Left ventricle myocardium inferior (tissue), 1 donor: ENCODE data around the gene DACH1. TPM values are rescaled to one million over a fixed set of nuclear protein-coding genes. Genes with fewer than 3 reads are reported as not detected.
"Not testable (repeated sequence)": the region's sequence is repeated elsewhere in the genome, so short reads cannot be mapped to it uniquely, and the experiment has no call there.

ENCODE experiments used
- DNase-seq: peaks from one replicate; pipeline ENCODE4 v3.0.0-alpha.2; 2020
- H3K27ac ChIP-seq: fragments of 200-600 bp; replicated peaks from 2 replicates; pipeline ENCODE4 v1.8.0; 2021
- H3K27me3 ChIP-seq: fragments of 200-600 bp; 2 replicates; pipeline ENCODE4 v1.8.0; 2021; ENCODE audit warnings: low read depth
- H3K36me3 ChIP-seq: fragments of 200-600 bp; 2 replicates; pipeline ENCODE4 v1.8.0; 2021
- H3K4me1 ChIP-seq: fragments of 200-600 bp; 2 replicates; pipeline ENCODE4 v1.8.0; 2021
- H3K4me3 ChIP-seq: fragments of 200-600 bp; 2 replicates; pipeline ENCODE4 v1.8.0; 2021; ENCODE audit warnings: mild to moderate bottlenecking, moderate library complexity
- H3K9me3 ChIP-seq: fragments of 200-600 bp; replicated peaks from 2 replicates; pipeline ENCODE4 v1.8.0; 2021
- intact Hi-C: fragments of 100-400 bp; cut with micrococcal nuclease; formaldehyde crosslinking; loops from one replicate; pipeline ENCODE4 v1.11.0; 2022
- long read RNA-seq: library from polyadenylated mRNA; unstranded; transcript quantifications from one replicate; pipeline ENCODE4 v2.0.0, GENCODE V29; 2021
- total RNA-seq: library from RNA; stranded (reverse); fragmentation: NEBNext Ultra II Directional; extraction: Animal tissue kit (Norgen Biotek cat#: 25700); gene quantifications from one replicate; pipeline ENCODE4 v1.2.1, GENCODE V29; 2021
- TF ChIP-seq, protein P1 (sequence below): fragments of 200-600 bp; IDR thresholded peaks from 2 replicates; pipeline ENCODE4 v1.8.0; 2021; ENCODE audit warnings: antibody characterized with exemption, mild to moderate bottlenecking, borderline replicate concordance
- donor health status: DM: no; HTN: yes; CAD: no; lungs with severe emphysema.

DACH1 gene
- total RNA-seq, result 3.4 TPM
- long read RNA-seq, full-length matches to known transcripts, result 5 of 9 reads
- long read RNA-seq, partial matches to known transcripts, result 3 of 9 reads
- long read RNA-seq, other reads (novel, unspliced or antisense), result 1 of 9 reads

DNA sequence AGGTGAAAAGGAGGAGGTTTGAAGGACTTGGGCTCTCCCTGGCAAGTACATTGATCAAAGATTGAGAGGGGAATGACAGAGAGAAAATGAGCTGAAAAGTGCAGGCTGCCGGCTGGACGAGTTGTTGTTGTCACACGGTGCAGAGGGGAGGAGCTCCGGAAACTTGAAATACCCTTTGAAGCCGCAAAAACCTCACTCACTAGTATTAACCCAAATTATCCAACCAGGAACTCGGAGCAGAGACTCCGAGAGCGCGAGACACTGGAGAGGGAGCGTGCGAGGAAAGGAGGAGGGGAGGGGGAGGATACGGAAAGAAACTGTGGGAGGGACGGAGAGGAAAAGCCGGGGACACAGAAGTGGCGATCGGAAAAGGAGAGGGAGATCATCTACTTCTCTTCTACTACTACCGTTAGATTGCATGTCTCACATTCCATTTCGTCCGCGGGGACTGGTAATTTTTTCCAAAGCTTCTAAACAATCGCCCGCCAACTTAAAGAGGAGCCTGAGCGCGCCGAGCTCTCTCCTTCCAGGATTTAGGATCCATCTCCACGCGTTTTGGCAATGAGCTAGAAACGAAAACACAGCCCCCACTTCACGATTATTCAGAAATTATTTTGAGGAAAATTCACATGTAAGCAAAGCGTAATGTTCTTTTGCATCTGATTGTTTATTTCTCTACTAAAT is at the start of gene DACH1:
DACH1 (minus strand) TSS at position 74 of the 684 bp plus-strand sequence.
- peak; percentile 45 for DNase-seq
- Histone ChIP-seq H3K27ac (peak within 1 kb of the TSS; percentile 85), H3K9me3 (no peaks in the 10 kb centered on the region), H3K27me3 (peaks cover 46% of the 10 kb centered on the region), H3K4me1 (peaks cover 35% of the 10 kb centered on the region), H3K36me3 (no peaks in the 10 kb centered on the region), H3K4me3 (peak within 1 kb of the TSS; percentile 78)
- TF ChIP-seq, protein P1, sequence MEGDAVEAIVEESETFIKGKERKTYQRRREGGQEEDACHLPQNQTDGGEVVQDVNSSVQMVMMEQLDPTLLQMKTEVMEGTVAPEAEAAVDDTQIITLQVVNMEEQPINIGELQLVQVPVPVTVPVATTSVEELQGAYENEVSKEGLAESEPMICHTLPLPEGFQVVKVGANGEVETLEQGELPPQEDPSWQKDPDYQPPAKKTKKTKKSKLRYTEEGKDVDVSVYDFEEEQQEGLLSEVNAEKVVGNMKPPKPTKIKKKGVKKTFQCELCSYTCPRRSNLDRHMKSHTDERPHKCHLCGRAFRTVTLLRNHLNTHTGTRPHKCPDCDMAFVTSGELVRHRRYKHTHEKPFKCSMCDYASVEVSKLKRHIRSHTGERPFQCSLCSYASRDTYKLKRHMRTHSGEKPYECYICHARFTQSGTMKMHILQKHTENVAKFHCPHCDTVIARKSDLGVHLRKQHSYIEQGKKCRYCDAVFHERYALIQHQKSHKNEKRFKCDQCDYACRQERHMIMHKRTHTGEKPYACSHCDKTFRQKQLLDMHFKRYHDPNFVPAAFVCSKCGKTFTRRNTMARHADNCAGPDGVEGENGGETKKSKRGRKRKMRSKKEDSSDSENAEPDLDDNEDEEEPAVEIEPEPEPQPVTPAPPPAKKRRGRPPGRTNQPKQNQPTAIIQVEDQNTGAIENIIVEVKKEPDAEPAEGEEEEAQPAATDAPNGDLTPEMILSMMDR, result no peak
- intact Hi-C loops, result no loop called here

DNA sequence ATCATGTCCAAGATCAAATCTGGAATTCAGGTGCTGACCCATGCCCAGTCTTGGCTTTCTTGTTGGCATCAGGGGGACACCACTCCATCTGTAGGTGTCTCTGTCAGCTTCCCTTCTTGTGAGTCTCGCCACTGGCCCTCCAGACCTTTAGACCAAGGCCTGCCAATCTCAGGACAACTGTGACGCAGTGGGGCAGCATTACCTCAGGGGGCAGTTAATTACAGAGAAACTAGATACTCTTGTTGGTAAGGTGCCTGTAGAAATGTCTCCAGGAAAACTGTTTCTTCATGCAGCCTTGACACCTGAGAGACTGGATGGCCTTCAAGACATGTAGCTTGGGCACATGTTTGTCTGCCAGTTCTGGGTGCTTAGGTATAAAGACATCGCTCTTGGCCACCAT is 46.7 kb upstream of the DACH1 start:
- H3K36me3 ChIP-seq, result no peaks in the 10 kb centered on the region
- DNase-seq, result no peak
- H3K4me1 ChIP-seq, result no peaks in the 10 kb centered on the region
- TF ChIP-seq, protein P1, result no peak
- no peaks in the 10 kb centered on the region for H3K27me3 ChIP-seq
- no peak overlapping the region for H3K27ac ChIP-seq
- intact Hi-C loops, result no loop called here
- H3K4me3 ChIP-seq, result no peak overlapping the region
- H3K9me3 ChIP-seq, result no peaks in the 10 kb centered on the region

GRCh38 chr13:71912524-71912923 is 45.5 kb upstream of the DACH1 start:
- H3K36me3 ChIP-seq, result no peaks in the 10 kb centered on the region
- H3K4me1 ChIP-seq, result no peaks in the 10 kb centered on the region
- no peaks in the 10 kb centered on the region for H3K27me3 ChIP-seq
- DNase-seq, result no peak
- intact Hi-C loops, result no loop called here
- H3K4me3 ChIP-seq, result no peak overlapping the region
- TF ChIP-seq, protein P1, result no peak
- H3K9me3 ChIP-seq, result no peaks in the 10 kb centered on the region
- no peak overlapping the region for H3K27ac ChIP-seq

DNA sequence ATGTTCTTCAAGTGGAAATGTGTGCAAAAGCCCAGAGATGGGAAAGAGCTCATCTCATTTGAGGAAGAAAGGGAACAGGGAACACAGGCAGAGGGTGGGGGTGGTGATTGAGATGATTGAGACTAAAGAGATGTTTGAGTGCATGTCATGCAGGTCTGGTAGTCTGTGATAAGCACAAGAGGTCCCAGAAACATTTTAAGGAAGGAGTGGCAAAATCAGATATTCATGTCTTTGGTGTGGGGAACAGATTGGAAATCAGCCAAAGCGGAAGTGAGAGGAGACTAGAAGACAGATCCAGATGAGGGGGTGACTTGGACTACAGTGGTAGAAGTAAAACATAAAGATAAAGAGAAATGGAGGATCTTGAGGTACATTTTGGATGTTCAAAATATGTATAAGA is 39.4 kb upstream of the DACH1 start:
- no peaks in the 10 kb centered on the region for H3K27me3 ChIP-seq
- H3K9me3 ChIP-seq, result no peaks in the 10 kb centered on the region
- H3K36me3 ChIP-seq, result no peaks in the 10 kb centered on the region
- intact Hi-C loops, result no loop called here
- TF ChIP-seq, protein P1, result no peak
- no peak overlapping the region for H3K4me3 ChIP-seq
- no peaks in the 10 kb centered on the region for H3K4me1 ChIP-seq
- DNase-seq, result no peak
- H3K27ac ChIP-seq, result no peak overlapping the region

GRCh38 chr13:71902676-71903075 is 35.7 kb upstream of the DACH1 start:
- no peak for DNase-seq
- TF ChIP-seq, protein P1, result no peak
- no peaks in the 10 kb centered on the region for H3K36me3 ChIP-seq
- no peak overlapping the region for H3K4me3 ChIP-seq
- H3K9me3 ChIP-seq, result peaks cover 7% of the 10 kb centered on the region
- H3K27ac ChIP-seq, result no peak overlapping the region
- intact Hi-C loops, result no loop called here
- H3K4me1 ChIP-seq, result no peaks in the 10 kb centered on the region
- H3K27me3 ChIP-seq, result no peaks in the 10 kb centered on the region

DNA sequence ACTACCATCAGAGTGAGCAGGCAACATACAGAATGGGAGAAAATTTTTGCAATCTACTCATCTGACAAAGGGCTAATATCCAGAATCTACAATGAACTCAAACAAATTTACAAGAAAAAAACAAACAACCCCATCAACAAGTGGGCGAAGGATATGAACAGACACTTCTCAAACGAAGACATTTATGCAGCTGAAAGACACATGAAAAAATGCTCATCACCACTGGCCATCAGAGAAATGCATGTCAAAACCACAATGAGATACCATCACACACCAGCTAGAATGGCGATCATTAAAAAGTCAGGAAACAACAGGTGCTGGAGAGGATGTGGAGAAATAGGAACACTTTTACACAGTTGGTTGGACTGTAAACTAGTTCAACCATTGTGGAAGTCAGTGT is 26.5 kb upstream of the DACH1 start:
- H3K9me3 ChIP-seq, result peaks cover 12% of the 10 kb centered on the region
- H3K36me3 ChIP-seq, intact Hi-C loops, DNase-seq, H3K4me3 ChIP-seq, H3K4me1 ChIP-seq, H3K27ac ChIP-seq, H3K27me3 ChIP-seq: not testable (repeated sequence)
